Measurements from ENCODE around the gene NUMB.

NUMB gene

GRCh38 chr14:73246387-73247150 lies 211.8 kb downstream of the NUMB start:
- DNase-seq: no peak

GRCh38 chr14:73245480-73246325 lies 212.6 kb downstream of the NUMB start:
- DNase-seq: no peak

GRCh38 chr14:73244541-73245290 lies 213.6 kb downstream of the NUMB start:
- DNase-seq: no peak

GRCh38 chr14:73243748-73244147 lies 214.6 kb downstream of the NUMB start:
- DNase-seq: no peak

- DNase-seq: no peak
Measured at GRCh38 chr14:73243341-73243740, 215.0 kb downstream of the NUMB start.

DNA sequence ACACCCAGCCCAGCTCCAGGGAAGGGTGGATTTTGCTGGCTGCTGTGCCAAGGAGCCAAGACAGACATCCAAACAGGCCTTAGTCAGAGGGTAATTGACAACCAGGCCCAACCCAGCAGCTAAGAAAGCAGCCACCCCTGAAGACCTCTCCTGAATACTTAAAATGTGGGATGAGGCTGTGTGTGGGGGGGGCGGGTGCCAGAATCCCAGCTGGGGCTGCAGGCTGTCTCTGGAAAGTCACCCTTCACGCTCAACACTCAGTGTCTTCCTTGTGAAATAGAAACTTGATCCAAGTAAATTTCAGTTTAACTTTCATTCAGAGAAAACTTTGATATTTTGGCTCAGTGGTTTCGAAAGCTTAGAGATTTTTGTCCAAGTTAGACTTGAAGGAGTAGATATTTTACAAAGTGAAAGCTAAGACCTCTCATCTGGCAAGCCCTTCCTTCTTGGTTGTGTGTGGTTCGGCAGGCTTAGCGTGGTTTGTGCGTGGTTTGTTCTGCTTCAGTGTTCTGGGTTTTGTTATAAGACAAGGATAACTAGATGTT lies 215.9 kb downstream of the NUMB start:
- DNase-seq: peak in 24 of 56 donors; percentile 15 to 66 (median 33)

GRCh38 chr14:73241481-73242165 lies 216.7 kb downstream of the NUMB start:
- DNase-seq: no peak

DNA sequence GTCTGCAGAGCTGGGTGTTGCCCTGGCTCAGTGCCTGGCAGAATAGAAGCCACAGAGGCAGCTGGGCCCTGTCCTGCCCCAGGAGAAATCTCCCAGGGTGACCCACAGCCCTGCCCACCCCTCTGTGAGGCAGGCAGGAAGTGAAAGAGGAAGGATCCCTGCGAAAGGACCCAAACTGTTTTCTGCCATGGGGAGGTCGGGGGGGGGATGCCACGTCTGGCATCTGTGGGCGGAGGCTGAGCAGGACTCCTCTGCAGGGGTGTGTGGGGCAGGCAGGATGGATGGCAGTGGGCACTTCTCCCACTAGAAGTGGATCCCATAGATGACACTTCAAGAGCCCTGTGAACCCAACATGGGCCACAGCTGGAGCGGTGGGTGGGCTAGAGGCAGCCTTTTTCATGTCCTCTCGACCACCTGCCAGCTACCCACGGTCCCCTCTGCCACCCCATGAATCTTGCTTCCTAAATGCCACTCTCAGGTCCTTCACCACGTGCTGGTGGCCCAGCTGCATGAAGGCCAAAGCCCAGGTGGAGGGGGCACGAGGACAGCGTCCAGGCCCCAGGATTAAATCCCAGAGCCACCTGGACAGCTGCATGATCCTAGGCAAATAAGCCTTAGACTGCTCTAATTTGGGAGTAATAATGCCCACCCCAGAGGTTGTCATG lies 217.4 kb downstream of the NUMB start:
- peak in 6 of 56 donors; percentile 17 to 33 (median 22) for DNase-seq

- DNase-seq: peak in 20 of 56 donors; percentile 14 to 65 (median 39)
Measured at GRCh38 chr14:73239393-73240241, 218.7 kb downstream of the NUMB start.

DNA sequence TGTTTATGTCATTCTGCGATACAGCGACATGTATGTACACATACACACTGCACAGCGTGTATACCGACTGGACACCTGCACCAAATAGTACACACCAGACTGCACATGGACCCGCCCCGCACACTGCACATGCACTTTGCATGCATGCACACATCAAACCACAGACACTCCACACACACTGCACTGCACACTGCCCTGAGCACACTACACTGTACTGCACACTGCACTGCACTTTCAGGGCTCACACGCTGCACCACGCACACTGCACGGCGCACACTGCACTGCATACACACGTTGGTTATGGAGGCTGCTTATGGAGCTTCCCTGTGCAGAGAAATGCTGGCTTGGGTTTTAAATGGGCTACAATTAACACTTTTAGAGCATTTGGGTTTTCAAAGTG lies 219.4 kb downstream of the NUMB start:
- DNase-seq: peak in 1 of 56 donors; percentile 11

- DNase-seq: no peak
Measured at GRCh38 chr14:73238424-73238852, 219.9 kb downstream of the NUMB start.

GRCh38 chr14:73237786-73238423 lies 220.4 kb downstream of the NUMB start:
- DNase-seq: no peak

GRCh38 chr14:73237219-73237785 lies 221.0 kb downstream of the NUMB start, which contains the start of gene PAPLN:
Gene PAPLN (plus strand): TSS chr14:73237506. CDS start chr14:73239779, 2,273 bp downstream.
- peak in 2 of 56 donors; percentile 18 to 74 for DNase-seq

DNA sequence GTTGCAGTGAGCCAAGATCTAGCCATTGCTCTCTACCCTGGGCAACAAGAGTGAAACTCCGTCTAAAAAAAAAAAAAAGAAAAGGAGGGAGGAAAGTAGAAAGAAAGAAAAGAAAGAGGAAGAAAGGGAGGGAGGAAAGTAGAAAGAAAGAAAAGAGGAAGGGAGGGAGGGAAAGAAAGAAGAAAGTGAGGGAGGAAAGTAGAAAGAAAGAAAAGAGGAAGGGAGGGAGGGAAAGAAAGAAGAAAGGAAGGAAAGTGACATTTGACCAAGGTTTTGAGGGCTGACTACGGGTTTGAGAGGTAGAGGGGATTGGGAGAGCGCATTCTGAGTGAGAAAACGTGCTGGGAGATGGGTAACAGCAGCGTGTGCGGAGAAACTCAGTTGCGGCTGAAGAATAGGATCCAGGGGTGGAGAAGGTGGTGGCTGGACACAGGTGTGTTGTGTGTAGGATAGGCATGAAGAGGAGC lies 221.6 kb downstream of the NUMB start:
- DNase-seq: no peak

GRCh38 chr14:73236157-73236556 lies 222.2 kb downstream of the NUMB start:
- no peak for DNase-seq

DNA sequence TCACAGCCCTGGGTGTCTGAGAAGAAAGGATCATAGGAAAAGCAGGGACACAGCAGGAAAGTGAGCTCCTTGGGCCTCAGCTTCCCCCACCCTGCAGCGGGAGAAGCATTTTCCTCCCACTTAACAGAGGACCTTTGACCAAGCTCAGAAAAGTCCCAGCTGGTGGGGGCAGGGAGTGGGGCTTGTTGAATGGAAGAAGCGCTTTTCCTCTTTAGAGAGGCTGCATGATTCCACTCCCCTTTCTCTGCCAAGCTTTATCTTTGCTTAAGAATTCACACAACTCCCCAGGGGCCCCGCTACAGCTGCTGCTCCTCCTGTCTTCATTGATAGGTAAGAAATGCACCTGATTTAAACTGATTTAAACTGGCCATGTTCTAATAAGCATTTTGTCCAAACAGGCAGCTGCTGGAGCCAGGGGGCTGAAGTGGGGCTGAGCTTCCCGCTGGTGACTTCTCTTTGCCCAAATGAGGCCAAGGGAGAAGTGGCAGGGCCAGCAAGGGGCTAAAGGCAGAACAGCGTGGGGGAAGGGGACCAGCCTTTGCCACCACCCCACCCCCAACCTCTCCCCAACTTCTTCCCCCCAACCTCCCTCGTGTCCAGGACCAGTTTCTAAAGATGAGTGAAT lies 222.7 kb downstream of the NUMB start:
- no peak for DNase-seq

DNA sequence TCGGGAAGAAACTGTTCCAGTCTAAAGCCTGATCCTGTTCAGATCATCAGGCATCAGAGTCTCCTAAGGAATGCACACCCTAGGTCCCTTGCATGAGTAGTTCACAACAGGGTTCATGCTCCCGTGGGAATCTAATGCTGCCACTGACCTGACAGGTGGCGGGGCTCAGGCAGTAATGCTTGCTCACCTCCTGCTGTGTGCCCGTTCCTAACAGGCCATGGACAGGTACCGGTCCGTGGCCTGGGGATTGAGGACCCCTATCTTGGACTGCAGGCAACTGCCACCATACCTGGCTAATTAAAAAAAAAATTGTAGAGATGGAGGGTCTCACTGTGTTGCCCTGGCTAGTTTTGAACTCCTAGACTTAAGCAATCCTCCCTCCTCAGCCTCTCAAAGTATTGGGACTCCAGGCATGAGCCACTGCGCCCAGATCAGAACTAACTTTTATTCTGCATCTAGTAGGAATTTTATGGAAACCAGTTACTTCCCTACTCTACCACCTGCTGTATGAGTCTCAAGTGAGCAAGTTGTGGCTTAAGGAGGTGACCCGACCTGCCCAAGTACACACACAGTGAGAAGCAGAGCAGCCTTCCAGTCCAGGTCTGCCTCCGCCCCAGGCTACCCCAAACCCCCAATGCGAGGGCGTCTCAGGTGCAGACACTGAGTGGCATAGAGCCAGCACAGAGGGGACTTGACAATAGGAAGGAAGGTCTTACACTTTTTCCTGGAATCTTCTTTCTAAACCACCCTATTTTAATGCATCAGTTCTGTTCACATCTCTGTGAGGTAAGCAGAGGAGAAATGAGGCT lies 223.6 kb downstream of the NUMB start:
- no peak for DNase-seq
